Amygdala (tissue), 56 donors: ENCODE data around the gene PLPP3.

Source experiments
- DNase-seq, 56 donors: peaks; one replicate each; lab custom pipeline; 2025; lab: John Stamatoyannopoulos, UW

PLPP3 gene

DNA sequence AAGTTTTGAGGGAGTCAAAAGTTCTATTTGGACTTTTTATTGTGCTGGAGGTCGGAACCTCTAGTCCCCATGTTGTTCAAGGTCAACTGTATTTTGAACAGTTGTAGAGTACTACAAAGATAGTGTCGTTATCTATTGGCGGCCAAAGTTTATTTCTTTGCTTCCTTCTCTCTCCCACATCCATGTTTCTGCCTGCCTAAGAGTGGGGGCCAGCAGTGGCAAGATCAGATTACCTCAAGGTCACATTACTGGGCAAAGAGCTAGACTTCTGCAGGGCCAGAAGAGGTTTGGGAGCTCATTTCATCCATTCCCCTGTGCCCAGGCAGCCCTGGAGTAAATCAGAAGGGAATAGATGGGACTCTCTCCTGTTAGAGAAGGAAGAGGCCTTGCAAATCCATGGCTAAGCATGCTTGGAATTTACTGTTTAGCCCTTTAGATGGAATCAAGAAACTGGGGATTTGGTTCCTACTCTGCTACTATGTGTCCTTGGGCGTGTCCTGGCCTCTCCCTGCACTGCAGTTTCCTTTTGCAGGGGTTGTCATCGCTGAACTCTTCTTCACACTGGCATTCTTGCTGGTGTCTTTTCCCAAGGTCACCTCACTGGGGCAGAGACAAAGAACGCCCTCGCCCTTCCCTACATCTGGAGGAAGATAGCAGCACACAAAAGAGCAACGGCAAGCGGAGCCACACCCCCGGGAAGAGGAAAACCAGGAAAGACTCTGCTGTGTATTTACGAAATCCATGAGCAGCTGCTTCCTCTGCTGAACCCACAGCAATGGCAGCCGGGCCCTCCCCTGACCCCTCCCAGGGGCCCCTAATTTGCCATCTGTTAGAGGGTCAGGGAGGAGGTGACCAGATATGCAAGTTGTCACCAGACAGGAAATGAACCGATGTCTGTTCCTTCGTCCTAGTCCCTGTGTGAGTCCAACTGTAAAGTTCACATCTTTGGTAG is 73.3 kb downstream of the PLPP3 start:
- no peak for DNase-seq

DNA sequence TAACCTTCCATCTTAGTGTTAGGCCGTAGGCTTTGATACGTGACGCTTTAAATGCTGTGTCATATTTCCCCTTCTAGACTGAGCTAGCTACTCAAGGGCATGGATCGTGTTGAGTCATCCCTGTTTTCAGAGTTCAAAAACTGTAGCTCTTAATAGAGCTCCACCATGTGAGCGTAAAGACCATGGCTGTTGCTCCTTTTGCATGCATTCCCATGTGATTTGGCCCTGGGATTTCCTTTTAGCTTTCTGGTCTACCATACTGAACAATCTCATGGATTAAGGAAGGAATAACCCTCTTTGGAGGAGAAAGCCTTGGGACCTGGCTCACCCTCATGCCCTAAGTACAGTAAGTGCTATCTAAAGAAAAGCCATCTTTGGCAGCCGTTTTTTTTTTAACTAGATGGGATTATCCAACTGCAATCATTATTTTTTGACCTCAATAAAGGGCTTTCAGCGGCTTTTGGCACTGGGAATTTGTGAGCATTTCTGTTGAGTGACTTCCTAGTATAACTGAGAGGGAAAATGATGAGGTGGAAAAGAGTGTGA is 76.6 kb downstream of the PLPP3 start:
- DNase-seq, result no peak

DNA sequence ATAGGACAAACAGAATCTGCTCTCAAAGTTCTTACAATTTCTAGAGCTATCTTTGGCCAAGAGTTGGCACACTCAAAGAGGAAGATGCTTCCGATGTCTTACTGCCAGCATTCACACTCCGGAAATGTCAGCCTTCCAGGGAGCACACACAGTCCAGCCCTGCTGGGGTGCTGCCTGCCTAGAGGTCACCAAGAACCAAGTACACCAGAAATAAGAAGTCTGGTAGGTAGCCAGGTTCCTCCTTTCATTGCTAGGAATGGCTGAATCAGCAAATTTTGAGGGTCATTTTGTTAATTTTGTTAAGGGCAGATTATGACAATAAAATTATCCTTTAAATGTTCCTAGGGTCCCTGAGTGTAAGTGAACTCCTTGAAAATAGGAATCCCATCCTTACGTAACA is 77.5 kb downstream of the PLPP3 start:
- no peak for DNase-seq

- no peak for DNase-seq
These were observed 77.9 kb downstream of the PLPP3 start for GRCh38 chr1:56501426-56501825.

- no peak for DNase-seq
These were observed 82.3 kb downstream of the PLPP3 start for GRCh38 chr1:56496821-56497772.

GRCh38 chr1:56496158-56496557 is 83.2 kb downstream of the PLPP3 start:
- no peak for DNase-seq

GRCh38 chr1:56495538-56495937 is 83.8 kb downstream of the PLPP3 start:
- DNase-seq, result no peak

GRCh38 chr1:56494306-56494705 is 85.1 kb downstream of the PLPP3 start:
- no peak for DNase-seq

- no peak for DNase-seq
These were observed 85.5 kb downstream of the PLPP3 start for GRCh38 chr1:56493826-56494225.

DNA sequence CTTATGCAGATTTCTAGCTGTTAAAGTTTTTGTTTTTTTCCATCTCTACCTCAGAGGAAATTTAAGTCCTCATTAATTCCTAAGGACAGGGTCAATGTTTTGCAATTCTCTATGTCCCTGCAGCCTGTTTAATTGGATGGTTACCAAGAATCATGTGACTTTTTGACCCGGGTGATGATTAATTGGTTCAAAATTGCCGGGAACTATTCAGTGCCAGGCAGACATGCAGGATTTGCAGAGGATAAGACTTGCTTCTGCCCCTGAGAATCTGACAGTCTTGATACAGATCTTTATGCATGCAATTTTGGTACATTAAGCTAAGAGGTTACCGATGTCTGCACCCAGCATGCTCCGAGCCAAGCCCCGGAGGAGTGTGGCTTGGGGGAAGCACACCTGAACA is 87.9 kb downstream of the PLPP3 start:
- no peak for DNase-seq

DNA sequence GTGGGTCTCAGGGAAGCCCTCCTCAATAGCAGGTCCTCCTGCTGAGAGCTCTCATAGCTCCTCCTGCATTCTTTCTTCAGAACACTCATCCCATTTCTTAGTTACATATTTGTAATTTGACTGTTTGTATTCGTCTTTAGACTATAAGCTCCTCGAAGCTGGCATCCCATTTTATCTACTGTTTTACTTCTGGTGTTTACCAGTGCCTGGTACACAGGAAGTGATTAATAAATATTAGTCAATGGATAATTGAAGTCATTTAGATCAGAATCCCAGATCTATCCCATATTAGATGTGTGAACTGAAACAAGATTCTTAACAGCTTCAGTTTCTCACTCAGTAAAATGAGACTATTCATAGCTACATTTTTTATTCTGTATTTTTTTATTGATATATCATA is 88.7 kb downstream of the PLPP3 start:
- DNase-seq, result no peak

DNA sequence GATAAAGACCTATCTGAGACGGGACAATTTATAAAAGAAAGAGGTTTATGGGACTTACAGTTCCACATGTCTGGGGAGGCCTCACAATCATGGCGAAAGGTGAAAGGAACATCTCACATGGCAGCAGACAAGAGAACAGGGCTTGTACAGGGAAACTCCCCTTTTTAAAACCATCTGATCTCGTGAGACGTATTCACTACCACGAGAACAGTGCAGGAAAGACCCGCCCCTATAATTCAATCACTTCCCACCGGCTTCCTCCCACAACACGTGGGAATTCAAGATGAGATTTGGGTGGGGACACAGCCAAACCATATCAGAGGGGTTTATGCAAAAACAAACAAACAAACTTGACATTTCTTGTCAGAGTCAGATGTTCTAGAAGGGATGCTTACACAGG is 89.7 kb downstream of the PLPP3 start:
- DNase-seq, result no peak

DNA sequence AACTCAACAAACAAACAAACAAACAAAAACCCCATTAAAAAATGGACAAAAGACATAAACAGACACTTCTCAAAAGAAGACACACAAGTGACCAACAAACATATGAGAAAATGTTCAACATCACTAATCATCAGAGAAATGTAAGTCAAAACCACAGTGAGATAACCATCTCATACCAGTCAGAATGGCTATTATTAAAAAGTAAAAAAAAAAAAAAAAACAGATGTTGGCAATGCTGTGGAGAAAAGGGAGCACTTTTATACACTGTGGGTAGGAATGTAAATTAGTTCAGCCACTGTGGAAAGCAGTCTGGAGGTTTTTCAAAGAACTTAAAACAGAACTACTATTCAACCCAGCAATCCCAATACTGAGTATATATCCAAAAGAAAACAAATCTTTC is 94.7 kb downstream of the PLPP3 start:
- no peak for DNase-seq

GRCh38 chr1:56483104-56483503 is 96.3 kb downstream of the PLPP3 start:
- no peak for DNase-seq

- no peak for DNase-seq
These were observed 96.9 kb downstream of the PLPP3 start for GRCh38 chr1:56482486-56482885.

- DNase-seq, result no peak
These were observed 98.1 kb downstream of the PLPP3 start for GRCh38 chr1:56481140-56481694.

GRCh38 chr1:56478734-56479133 is 100.6 kb downstream of the PLPP3 start:
- no peak for DNase-seq

DNA sequence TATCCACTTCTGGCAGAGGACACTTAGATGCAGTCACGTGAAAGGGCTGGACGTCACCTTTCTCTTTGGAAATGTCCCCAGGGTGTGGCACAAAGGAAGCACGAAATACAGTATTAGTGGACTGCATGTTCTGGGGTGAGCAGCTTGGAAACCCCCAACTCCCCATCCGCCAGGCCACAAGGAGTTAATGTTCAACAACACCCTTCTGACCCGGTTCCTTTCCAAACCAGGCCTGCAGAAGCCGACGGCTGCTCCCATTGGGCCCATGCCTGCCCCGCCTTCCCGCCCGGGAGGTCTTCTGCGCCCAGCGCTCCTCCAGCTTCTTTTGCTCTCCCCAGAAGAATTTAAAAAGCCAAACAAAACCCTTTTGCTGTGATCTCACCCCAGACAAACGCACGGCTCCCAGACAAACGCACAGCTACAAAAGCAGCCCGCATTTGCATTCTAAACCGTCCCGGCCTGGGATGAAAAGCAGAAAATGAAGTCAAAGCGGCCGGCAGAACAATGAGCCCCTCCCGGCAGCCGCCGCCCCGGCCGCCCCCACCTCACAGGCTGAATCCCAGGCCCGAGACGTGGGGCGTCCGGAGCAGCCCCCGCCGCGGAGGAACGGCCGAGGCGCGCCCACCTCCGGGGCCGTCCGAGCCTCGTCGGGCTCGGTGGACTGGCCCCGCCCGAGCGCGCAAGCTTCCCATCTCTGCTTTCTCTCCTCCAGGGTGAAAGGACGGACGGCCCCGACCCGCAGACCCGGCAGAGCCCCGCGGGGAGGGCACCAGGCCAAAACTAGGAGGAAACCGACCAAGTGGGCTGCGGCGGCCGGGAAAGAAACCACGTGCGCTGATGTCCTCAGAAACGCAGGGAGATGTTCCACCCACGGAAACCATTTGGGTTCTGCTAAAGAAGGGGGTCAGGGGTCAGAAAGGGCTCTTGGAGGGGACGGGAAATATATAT is 101.9 kb downstream of the PLPP3 start:
- DNase-seq, result peak in 48 of 56 donors; percentile 10 to 75 (median 50)

GRCh38 chr1:56473582-56474270 is 105.6 kb downstream of the PLPP3 start:
- peak in 36 of 56 donors; percentile 4 to 66 (median 28) for DNase-seq
